Embryonic facial prominence (tissue), 1 donor: ENCODE data around the gene IGFBP7.
A peak's percentile ranks its signal among the peaks of the same experiment; 100 is the strongest.

Source experiments
- DNase-seq: peaks from one replicate; pipeline ENCODE4 v3.0.0-alpha.2; 2016; ENCODE audit errors: extremely low spot score

IGFBP7 gene

DNA sequence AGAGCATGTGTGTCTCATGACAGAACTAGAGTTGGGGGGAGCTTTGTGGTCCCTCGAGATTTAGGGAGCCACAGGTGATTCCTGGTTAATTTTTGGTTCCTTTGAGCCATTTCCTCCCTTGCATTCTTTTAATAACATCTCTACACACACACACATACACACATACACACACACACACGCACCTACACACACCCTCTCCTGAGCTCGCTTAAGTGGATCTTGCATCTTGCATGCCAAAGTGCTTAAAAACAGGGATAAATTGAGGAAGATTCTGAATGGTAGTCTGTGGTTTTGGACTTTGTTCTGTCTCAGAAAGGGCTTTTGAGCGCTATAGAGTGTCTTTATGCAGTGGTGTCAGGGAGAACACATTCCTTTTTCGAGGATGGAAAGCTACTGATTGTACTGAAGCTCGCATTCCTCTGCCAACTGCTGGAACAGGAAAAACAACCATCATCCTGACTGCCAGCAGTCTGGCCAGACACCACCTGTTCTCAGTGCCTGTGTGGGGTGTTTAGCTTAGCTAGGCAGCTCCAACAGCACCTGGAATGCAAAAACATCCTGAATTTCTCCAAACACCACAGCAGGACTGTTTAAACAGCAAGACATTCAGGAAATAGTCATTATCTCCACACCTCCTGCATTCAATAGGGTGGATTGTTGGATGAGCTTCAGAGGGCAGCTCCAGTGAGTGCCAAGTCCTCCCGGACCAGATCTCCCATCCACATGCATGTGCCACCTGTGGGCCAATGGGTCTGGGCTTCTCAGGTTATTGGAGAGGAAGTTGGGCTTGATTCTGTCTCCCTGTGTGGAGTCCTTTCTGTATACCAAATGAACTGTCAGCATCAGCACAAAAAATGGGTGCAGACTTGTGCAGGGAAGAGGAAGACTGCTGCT lies 21.9 kb upstream of the IGFBP7 start:
- no peak for DNase-seq

DNA sequence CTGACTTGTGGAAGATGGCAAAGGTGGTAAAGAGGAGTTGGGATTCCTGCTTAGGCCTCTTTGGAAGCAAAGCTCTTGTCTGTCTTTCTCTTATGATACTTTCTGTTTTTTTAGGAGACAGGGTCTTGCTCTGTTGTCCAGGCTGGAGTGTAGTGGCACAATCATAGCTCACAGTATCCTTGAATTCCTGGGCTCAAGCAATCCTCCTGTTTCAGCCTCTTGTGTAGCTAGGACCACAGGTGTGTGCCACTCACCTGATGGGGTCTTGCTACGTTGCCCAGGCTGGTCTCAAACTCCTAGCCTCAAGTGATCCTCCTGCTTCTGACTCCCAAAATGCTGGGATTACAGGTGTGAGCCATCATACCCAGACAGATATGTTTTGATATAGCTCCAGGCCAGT lies 19.3 kb upstream of the IGFBP7 start:
- DNase-seq, result no peak

DNA sequence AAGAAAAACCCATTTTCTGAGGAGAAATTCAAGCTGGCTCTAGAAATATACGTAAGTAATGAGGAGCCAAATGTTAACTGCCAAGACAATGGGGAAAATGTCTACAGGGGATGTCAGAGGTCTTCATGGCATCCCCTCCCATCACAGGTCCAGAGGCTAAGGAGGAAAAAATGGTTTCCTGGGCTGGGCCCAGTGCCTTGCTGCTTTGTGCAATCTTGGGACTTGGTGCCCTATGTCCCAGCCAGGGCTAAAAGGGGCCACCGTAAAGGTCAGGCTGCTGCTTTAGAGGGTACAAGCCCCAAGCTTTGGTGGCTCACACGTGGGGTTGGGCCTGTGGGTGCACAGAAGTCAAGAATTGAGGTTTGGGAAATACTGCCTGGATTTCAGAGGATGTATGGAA lies 17.2 kb upstream of the IGFBP7 start:
- no peak for DNase-seq

- no peak for DNase-seq
These were observed 15.8 kb upstream of the IGFBP7 start for GRCh38 chr4:57125996-57126395.

DNA sequence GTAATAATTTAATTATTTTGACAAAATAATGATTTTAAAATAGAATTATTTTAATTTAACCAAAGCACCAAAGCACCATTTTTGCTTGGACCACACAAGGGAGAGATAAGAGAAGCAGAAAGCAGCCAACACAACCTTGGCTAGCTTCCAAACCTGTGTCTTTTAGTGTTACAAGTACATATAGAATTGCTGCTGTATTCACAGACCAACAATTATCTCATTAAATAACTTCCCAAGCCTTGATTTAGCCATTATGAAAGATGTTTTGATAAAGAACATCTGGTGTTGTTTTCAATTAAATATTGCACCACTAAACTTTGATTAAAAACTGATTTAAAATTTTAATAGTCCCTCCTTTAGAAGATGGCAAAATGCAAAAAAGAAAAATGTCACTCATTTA lies 14.0 kb upstream of the IGFBP7 start:
- no peak for DNase-seq

DNA sequence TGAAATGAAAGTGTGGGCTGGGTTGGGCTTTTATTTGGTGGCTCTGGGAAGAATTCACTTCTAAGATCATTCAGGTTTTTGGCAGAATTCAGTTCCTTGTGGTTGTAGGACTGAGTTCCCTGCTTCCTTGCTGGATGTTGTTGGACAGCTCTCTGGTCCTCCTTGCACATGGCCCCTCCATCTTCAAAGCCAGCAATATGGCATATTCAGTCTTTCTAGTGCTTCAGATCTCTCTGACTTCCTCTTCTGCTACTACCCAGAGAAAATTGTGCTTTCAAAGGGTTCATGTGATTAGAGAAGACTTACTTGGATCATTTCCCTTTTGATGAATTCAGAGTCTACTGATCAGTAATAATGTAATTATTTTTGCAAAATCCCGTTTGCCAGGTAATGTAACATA lies 12.8 kb upstream of the IGFBP7 start:
- DNase-seq, result no peak

- no peak for DNase-seq
These were observed 9.0 kb upstream of the IGFBP7 start for GRCh38 chr4:57119054-57119651.

DNA sequence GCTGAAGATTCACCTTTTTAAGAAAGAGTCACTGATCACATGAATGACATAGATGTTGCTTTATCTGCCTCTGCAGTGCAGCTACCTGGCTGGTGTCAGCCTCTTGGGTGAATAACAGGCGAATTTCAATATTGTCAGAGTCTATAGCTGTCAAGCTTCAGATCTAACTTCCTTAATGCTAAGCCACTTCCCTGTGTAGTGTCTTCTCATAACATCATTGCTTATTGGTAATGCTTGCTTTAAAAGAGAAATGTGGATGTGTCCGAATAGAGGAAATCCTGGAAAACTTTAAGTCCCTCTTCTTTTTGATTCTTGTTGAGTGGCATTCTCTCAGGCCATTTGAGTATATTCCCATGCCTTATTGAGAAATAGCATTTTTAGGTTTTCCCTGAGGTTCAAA lies 7.3 kb upstream of the IGFBP7 start:
- DNase-seq, result no peak

- no peak for DNase-seq
These were observed 6.1 kb upstream of the IGFBP7 start for GRCh38 chr4:57116245-57116644.

DNA sequence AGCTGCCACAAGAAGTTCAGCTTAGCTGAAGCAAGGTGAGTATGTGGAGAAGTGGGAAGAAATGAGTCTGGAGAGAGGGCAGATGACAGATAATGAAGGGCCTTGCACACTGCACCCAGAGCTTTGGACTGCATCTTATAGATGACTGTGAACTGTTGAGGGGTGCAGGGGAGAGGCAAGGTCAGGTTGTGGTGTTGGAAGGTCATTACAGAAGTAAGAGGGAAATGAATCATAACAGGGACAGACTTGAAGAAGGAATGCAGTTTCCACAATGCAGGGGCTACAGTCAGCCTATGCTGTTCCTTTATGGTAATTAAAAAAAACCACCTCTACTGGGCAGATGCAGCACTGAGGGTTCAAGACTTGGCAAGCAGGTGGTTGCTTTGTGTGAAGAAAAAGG lies 4.8 kb upstream of the IGFBP7 start:
- DNase-seq, result no peak

- DNase-seq, result no peak
These were observed 3.7 kb upstream of the IGFBP7 start for GRCh38 chr4:57113870-57114269.

DNA sequence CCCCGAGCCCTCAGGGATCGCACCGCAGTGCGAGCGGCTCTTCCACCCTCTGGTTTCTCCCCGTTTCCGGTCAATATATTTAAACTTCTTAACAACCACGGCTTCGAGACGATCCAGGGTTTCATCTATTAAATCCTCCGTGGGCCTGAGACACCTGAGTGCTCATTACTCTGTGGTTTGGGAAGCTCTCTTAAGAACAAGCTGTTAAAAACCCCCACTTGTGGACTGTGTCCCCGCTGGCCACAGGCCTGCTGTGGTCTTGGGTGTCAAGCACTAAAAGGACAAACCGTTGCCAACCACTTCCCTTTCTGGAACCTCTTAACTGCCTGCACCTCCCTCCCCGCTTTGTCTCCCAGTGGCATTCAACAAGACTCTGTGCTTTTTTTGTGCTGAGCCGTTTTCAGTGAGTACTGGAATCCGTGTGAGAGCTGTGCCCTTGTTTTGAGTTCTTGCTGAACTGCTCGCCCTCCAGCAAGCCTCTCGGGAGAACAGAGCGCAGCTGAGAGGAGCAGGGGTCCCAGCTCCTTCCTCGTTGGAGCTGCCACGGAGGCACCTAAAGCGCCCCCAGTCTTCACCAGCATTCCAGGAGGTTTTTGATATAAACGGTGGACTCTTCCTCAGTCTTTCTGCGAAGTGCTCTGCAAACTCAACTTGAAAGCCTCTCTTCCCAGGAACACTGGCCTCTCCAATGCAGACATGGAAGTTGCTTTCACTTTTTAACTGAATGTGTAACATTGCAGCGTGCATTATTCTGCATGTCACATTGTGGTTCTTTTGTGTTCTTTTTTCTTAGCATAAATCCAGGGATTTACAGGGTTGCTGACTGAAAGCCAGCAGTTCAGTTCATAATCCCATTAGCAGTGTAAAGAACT lies 691 bp upstream of the IGFBP7 start:
- DNase-seq, result peak; percentile 40

DNA sequence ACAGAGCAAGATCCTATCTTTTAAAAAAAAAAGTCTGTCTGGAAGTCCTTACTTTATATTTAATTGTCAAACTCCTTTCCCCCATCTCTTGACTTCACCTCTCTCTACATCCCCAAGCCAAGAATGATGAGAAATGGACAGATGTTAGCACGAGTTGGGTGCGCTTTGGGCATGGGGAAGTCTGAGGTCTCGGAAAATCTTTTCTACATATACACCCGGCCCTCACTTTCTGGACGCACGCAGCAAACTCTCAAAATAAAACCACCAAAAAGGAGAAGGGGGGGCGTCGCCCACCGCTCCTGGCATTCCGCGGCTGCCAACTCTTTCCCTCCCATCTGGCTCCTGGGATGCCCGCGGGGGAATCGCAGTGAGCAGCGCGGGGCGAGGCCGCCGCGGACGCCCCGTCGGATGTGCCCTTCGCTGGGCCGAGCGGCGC lies 756 bp downstream of the IGFBP7 start:
- DNase-seq, result no peak

- no peak for DNase-seq
These were observed 4.0 kb downstream of the IGFBP7 start for GRCh38 chr4:57106181-57106580.

- no peak for DNase-seq
These were observed 5.3 kb downstream of the IGFBP7 start for GRCh38 chr4:57104706-57105560.

DNA sequence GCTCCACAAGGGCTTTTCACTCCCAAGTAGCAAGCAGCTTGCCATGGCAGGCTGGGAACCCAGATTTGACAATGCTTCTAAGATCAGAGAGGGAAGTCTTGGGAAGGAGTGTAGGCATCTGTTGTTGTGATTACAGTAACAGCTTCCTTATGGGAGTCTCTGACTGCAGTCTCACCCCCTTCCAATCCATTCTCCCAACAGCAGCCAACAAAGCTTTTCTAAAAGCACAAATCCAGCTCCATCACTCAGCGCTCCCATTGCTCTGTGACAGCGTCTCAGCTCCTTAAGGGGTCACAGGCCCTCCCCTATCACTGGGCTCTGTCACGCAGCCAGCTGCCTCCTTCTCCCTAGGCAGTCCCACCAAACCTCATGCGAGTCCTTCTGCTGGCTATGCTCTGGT lies 7.1 kb downstream of the IGFBP7 start:
- DNase-seq, result no peak

DNA sequence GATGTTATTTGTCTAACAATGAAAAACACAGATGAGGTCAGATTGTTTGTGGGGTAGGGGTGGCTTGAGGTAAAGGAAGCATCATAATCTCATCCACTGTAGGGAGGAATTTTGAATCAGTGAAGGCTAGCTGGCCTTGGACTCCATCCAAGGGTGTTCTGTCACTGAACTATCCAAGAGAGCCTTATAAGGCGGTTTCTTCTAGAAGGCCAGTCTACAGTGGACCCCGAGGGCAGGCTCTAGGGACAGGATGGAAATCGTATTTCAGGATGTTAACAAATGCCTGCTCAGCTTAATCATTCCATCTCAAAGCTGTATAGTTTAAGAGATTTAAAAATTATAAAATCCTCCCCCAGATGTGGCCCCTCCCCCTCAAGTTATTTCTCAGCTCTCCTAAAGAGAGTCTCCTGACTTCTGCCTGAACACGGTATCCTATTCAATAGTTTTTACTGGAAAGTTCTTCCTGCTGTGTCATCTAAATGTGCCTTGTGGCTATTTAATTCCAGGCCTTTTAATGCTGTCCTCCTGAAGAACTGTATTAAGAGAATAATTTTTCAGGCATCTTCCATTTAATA lies 8.0 kb downstream of the IGFBP7 start:
- DNase-seq, result no peak

DNA sequence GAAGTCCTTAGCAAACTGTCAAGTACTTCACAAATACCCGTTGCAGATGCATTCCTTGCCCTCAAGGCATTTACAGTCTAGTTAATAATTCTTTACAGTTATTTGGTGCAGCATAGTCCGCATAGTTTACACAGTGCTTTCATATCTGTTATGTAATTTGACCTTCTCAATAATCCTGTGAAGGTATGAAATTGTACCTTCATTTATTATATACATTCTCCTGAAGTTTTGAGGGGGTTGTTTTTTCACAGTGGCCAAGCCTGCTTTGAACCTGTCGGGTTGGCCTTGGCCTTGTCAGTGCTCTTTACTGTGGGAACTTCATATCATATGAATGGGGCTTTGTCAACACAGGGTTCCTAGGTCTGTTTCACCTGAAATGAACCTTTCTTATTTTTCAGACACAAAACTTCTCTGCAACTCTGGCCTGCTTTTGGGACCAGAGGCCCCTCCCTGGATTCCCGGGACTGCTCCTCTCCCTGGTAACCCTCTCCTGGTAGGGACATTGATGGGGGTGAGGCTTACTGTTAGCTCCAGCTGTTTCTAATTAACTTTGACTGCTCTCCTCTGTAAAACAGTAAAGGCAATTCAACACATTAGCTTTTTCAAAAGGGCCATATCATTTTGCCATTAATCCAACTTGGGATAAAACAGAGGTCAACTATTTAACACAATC lies 9.1 kb downstream of the IGFBP7 start:
- no peak for DNase-seq

DNA sequence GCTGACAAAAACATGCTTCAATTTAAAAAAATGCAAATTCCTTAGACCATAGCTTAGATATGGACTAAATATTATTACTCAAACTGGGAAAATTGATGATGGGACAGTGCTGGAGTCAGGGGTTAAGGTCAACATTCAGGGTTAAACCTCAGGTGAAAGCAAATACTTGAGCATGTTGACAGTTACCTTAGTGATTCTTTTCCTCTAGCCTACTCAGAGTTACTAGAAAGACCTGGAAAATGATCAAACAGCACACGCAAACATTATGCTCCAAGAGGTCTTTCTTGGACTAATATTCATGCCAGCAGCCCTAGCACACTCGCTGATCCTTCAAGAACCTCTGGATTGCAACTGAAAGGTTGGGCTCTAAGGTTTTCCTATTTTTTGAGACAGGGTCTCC lies 10.8 kb downstream of the IGFBP7 start:
- DNase-seq, result no peak

- no peak for DNase-seq
These were observed 11.2 kb downstream of the IGFBP7 start for GRCh38 chr4:57098941-57099340.

DNA sequence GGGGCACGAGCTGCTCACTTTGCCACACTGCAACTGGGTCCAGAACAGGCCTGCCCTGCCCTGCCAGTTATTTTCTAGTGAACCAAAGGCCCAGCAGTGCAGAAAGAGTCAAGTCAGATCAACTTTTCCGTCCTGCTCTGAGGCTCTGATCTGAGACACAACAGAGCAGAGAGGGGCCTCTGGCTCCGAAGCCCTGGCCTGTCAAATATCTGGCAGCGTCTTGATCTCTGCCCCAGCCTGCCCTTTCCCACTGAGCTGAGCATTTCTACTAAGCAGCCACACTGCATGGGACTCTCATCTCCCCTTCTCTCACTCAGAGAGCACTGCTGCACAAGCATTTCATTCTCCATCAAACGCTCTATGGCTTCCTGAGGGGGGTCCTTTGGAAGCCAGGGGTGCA lies 11.8 kb downstream of the IGFBP7 start:
- DNase-seq, result no peak
